ENCODE data around the gene ST6GALNAC5.
"Not testable (repeated sequence)": the region's sequence is repeated elsewhere in the genome, so short reads cannot be mapped to it uniquely, and the experiment has no call there.

Gene ST6GALNAC5

DNA sequence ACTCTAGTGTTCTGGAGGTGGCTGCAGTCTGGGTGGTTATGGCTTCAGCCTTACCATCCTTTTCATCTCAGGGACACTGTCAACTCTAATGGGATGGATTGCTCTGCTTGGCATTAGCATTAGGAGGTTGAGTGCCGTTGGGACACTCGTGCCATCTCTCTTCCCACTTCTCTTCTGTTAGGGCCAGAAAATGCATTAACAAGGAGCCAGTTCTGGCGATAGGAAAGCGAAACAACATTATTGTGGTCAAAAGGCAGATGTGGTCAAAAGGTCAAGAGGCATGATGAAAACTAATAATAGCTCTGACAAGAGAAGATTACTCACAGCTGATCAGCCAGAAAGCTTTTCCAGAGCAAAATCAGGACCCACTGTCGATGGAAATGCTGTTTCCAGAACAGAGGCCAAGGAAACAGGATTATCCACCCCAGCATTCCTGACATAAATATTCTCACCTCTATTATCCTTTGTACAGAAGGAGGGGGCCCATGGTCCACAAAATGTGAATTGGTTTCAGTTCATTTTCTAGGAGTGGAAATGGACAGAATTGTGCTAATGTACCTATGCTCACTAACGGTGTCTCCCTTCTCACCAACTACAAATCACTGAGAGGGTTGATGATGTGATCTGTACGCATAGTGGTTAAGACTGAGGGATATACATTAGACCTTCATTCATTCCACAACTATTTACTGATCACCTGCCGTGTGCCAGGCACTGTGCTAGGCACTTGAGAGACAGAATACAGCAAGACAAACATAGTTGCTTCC lies 72.0 kb downstream of the ST6GALNAC5 start:
- peak; percentile 84 for DNase-seq (ENCODE audit: low read depth)

- no peak for DNase-seq (ENCODE audit: low read depth)
These were observed 72.5 kb downstream of the ST6GALNAC5 start for GRCh38 chr1:76939817-76940216.

- no peak for DNase-seq (ENCODE audit: low read depth)
These were observed 73.5 kb downstream of the ST6GALNAC5 start for GRCh38 chr1:76940571-76941335.

- DNase-seq (ENCODE audit: low read depth) = peak; percentile 58
These were observed 75.3 kb downstream of the ST6GALNAC5 start for GRCh38 chr1:76942549-76942948.

DNA sequence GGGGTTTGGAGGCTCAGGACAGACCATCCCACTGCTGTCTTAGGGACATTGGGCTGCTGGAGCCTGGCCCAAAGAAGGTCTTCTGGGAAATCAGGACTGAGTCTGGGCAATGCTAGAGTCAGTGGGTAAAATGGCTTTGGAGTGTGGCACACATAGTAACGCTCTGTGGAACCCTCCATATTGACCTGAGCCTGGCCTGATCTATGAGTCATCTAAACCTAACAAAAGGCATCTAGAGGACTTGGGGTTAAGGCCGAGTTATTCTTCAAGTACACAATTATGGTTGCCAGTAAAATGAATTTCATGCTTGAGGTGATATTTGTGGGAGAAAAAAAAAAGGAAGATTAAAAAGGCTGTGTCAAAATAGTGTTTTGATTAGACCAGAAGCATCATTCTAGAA lies 77.7 kb downstream of the ST6GALNAC5 start:
- DNase-seq (ENCODE audit: low read depth) = peak; percentile 31

DNA sequence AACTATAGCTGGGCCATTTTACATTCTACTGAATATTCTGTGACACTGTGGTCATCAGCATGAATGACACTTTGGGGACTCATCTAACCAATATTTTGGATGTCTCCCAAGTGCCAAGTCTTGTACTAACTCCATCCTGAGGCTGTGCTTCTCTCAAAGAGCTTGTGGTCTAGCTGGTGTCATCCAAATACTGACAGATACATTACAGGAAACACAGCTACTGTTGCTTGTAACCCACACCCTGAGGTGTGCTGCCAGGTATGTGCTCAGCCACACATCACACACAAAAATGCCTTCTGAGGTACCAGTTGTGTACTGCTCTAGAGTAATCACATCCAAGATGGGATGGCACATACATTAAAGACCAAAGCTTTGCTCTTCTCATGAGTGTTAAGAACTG lies 81.6 kb downstream of the ST6GALNAC5 start:
- no peak for DNase-seq (ENCODE audit: low read depth)

- peak; percentile 51 for DNase-seq (ENCODE audit: low read depth)
These were observed 82.2 kb downstream of the ST6GALNAC5 start for GRCh38 chr1:76949503-76949902.

DNA sequence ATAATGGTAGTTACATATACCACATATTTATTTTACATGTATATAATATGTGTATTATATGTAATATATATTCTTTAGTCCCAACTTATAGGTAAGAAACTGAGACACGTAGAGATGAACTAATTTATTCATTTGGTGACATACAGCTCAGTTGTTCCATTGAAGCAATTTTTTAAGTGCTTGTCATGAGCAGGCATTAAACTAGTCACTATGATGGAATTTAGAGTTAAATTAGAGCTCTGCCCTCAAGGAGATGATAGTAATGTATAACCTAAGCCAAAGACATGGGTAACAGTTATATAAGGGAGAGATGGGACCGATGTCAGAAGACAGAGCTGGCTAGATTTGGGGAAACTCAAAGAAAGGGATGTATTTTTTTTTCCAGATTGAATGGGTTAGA lies 83.0 kb downstream of the ST6GALNAC5 start:
- DNase-seq (ENCODE audit: low read depth) = peak; percentile 41

- peak; percentile 68 for DNase-seq (ENCODE audit: low read depth)
These were observed 83.9 kb downstream of the ST6GALNAC5 start for GRCh38 chr1:76951153-76951552.

DNA sequence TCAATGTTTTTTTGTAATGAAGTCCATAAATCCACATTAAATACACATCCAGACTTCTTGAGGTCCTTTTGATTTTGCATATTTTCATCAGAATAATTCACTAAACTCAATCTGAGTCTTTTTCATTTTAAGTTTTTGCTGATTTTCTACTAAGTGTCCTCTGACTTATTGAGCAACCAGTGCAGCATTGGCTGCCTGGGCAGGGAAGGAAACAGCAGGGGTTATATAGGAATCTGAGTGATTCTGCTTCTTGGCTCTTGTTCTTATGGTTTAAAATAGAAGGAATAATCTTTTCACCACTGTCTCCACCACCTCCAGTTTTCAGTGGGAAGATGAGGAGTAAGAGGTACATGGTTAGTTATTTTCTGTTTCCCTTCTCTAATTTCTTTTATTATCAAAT lies 88.4 kb downstream of the ST6GALNAC5 start:
- peak; percentile 75 for DNase-seq (ENCODE audit: low read depth)

DNA sequence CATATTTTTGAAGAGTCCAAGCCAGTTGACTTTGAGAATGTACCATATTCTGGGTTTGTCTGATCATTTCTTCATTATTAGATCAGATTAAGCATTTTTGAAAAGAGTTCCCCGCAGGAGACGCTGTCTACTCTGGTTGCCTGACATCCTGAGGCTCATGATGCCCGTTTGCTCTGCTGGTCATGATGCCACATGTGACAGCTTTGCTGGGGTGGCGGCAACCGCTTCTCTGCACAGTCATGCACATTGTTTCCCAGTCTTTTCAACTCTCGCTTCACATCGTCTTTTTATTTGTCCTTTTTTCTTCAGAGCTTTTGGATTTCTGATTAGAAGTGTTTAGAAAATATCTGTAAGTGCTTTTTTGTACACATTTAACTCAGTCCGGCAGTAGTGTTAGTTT lies 90.7 kb downstream of the ST6GALNAC5 start:
- DNase-seq (ENCODE audit: low read depth) = no peak

GRCh38 chr1:76958828-76959227 lies 91.5 kb downstream of the ST6GALNAC5 start:
- DNase-seq (ENCODE audit: low read depth) = no peak

GRCh38 chr1:76959556-76959955 lies 92.3 kb downstream of the ST6GALNAC5 start:
- DNase-seq (ENCODE audit: low read depth) = no peak

GRCh38 chr1:76961181-76961819 lies 94.0 kb downstream of the ST6GALNAC5 start:
- DNase-seq (ENCODE audit: low read depth) = no peak

DNA sequence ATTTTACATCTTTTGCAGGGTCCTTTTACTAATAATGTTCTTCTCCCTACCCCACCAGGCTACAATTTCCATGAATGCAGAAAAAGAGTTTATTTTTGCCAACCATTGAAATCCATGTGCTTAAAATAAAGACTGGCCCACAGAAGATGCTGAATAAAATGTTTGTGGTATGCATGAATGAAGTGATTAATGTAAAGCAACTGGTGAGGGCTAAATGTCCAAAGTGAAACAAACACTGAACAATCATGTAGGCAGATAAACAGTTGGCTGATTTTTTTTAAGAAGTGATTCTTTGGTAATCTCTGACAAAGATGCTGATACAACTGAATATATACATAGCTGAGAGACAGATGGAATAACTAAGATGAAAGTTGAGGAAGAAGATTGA lies 94.5 kb downstream of the ST6GALNAC5 start:
- no peak for DNase-seq (ENCODE audit: low read depth)

DNA sequence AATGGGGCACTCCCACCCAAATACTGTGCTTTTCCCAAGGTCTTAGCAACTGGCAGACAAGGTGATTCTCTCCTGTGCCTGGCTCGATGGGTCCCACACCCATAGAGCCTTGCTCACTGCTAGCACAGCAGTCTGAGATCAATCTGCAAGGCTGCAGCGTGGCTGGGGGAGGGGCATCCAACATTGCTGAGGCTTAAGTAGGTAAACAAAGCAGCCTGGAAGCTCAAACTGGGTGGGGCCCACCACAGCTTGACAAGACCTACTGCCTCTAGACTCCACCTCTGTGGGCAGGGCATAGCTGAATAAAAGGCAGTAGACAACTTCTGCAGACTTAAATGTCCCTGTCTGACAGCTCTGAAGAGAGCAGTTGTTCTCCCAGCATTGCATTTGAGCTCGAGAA lies 114.0 kb downstream of the ST6GALNAC5 start:
- DNase-seq (ENCODE audit: low read depth) = not testable (repeated sequence)

GRCh38 chr1:76989976-76990375 lies 122.7 kb downstream of the ST6GALNAC5 start:
- no peak for DNase-seq (ENCODE audit: low read depth)

DNA sequence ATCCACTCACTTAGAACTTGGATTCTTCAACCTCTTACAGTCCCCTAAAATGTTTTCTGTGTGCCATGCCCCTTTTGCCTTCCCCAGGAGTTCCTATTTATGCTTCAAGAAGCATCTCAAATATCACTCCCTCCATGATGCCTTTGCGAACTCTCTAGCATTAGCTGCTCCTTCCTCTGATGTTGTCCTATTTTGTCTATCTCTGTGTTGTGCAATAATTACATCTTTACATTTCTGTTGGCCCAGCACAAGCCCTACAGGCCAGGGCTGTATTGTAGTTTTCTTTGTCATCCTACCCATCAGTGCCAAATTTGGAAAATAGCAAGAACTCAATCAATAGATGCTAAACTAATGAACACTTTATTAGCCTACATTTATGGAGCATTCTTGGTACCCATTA lies 125.8 kb downstream of the ST6GALNAC5 start:
- no peak for DNase-seq (ENCODE audit: low read depth)

DNA sequence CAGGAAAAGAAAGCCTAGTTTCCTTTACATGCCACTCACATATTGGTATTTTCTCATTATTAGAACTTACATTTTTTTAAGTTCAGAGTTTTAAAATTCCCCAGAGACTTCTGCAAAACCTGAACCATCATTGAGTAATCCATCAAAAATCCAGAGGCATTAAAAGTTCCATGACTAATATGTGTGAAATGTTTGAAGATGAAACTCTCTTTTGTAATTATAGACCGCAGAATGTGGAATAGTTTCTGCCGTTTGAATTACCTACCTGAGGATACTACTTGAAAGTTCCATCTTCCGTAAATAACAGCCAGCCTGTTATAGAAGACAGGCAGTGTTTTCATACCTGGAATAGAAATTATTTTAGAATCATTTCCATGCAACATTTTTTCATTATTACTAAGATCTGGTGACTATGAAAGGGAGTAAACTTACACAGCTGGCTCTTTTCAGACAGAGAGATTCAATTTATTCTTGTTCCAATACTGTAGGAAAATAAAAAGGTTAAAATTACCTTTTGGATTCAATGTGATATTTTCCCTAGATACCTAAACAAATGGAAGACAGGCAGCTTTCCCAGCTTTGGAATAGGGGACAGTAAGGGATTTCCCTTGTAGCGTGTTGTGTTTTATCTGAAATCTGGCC lies 131.4 kb downstream of the ST6GALNAC5 start:
- peak; percentile 92 for DNase-seq (ENCODE audit: low read depth)

GRCh38 chr1:77007675-77008074 lies 140.4 kb downstream of the ST6GALNAC5 start:
- DNase-seq (ENCODE audit: low read depth) = no peak

GRCh38 chr1:77010937-77011336 lies 143.7 kb downstream of the ST6GALNAC5 start:
- no peak for DNase-seq (ENCODE audit: low read depth)

GRCh38 chr1:77012066-77012465 lies 144.8 kb downstream of the ST6GALNAC5 start:
- DNase-seq (ENCODE audit: low read depth) = no peak
